ENCODE measurements around the gene RSPH1. TPM values are rescaled to one million over a fixed set of nuclear protein-coding genes. Genes with fewer than 3 reads are reported as not detected.

RSPH1 gene
- 0.23 to 0.42 TPM (median 0.40 TPM) in 3 replicates for total RNA-seq

GRCh38 chr21:42496120-42496838 lies at the start of gene RSPH1:
Gene RSPH1, minus strand, starts transcription at chr21:42496224. Its CDS starts 38 bp downstream, at chr21:42496186.
- Mint-ChIP-seq H3K9me3 (no peaks in the 10 kb centered on the region), H3K4me3 (peak within 1 kb of the TSS; percentile 91), H3K36me3 (no peaks in the 10 kb centered on the region), H3K4me1 (peaks cover 14% of the 10 kb centered on the region), H3K27me3 (ENCODE audit: low read depth) (peaks cover 11% of the 10 kb centered on the region), H3K27ac (peak within 1 kb of the TSS; percentile 75)
- no peak for TF ChIP-seq CTCF (IDR thresholded peaks at IDR 0.05; ENCODE audit: unreplicated experiment)
- peak; percentile 98 to 99 for DNase-seq (ENCODE audit: low spot score in 2 of 2, unreplicated experiment in 2 of 2)

- H3K4me3 Mint-ChIP-seq, result no peak overlapping the region
- no peak for DNase-seq (ENCODE audit: low spot score in 2 of 2, unreplicated experiment in 2 of 2)
- H3K27ac Mint-ChIP-seq, result no peak overlapping the region
- H3K4me1 Mint-ChIP-seq, result peaks cover 1% of the 10 kb centered on the region
- H3K9me3 Mint-ChIP-seq, result no peaks in the 10 kb centered on the region
- peaks cover 25% of the 10 kb centered on the region for H3K36me3 Mint-ChIP-seq
- no peak for TF ChIP-seq CTCF (IDR thresholded peaks at IDR 0.05; ENCODE audit: unreplicated experiment)
- H3K27me3 Mint-ChIP-seq (ENCODE audit: low read depth), result no peaks in the 10 kb centered on the region
These were observed 49.7 kb upstream of the RSPH1 start for GRCh38 chr21:42545745-42546144.

GRCh38 chr21:42545317-42545716 lies 49.3 kb upstream of the RSPH1 start:
- Mint-ChIP-seq H3K4me1 (no peaks in the 10 kb centered on the region), H3K27ac (no peak overlapping the region), H3K4me3 (no peak overlapping the region), H3K36me3 (peaks cover 23% of the 10 kb centered on the region), H3K27me3 (ENCODE audit: low read depth) (no peaks in the 10 kb centered on the region), H3K9me3 (no peaks in the 10 kb centered on the region)
- no peak for DNase-seq (ENCODE audit: low spot score in 2 of 2, unreplicated experiment in 2 of 2)
- TF ChIP-seq CTCF (IDR thresholded peaks at IDR 0.05; ENCODE audit: unreplicated experiment), result no peak

- H3K27ac Mint-ChIP-seq, result no peak overlapping the region
- H3K36me3 Mint-ChIP-seq, result peaks cover 20% of the 10 kb centered on the region
- H3K4me3 Mint-ChIP-seq, result no peak overlapping the region
- no peak for TF ChIP-seq CTCF (IDR thresholded peaks at IDR 0.05; ENCODE audit: unreplicated experiment)
- no peaks in the 10 kb centered on the region for H3K4me1 Mint-ChIP-seq
- no peak for DNase-seq (ENCODE audit: low spot score in 2 of 2, unreplicated experiment in 2 of 2)
- H3K9me3 Mint-ChIP-seq, result no peaks in the 10 kb centered on the region
- H3K27me3 Mint-ChIP-seq (ENCODE audit: low read depth), result no peaks in the 10 kb centered on the region
These were observed 48.5 kb upstream of the RSPH1 start for GRCh38 chr21:42544544-42544943.

- Mint-ChIP-seq H3K27me3 (ENCODE audit: low read depth) (no peaks in the 10 kb centered on the region), H3K4me3 (no peak overlapping the region), H3K36me3 (peaks cover 12% of the 10 kb centered on the region), H3K27ac (no peak overlapping the region), H3K4me1 (no peaks in the 10 kb centered on the region), H3K9me3 (no peaks in the 10 kb centered on the region)
- TF ChIP-seq CTCF (IDR thresholded peaks at IDR 0.05; ENCODE audit: unreplicated experiment), result no peak
- DNase-seq (ENCODE audit: low spot score in 2 of 2, unreplicated experiment in 2 of 2), result no peak
These were observed 47.3 kb upstream of the RSPH1 start for GRCh38 chr21:42543106-42543847.
